Fibroblast of skin of left quadriceps (primary cell): ENCODE measurements around the gene MED27.
A peak's percentile ranks its signal among the peaks of the same experiment; 100 is the strongest.

ENCODE experiments used
- DNase-seq, 2 experiments: peaks; one replicate each; pipeline ENCODE4 v3.0.0-alpha.2; 2013; ENCODE audit warnings: low read depth in 2 of 2

MED27 gene

GRCh38 chr9:131880833-131881583 is 198.7 kb downstream of the MED27 start:
- DNase-seq: no peak

GRCh38 chr9:131879911-131880290 is 199.8 kb downstream of the MED27 start:
- no peak for DNase-seq

GRCh38 chr9:131879181-131879910 is 200.3 kb downstream of the MED27 start:
- DNase-seq: no peak

GRCh38 chr9:131876486-131876885 is 203.2 kb downstream of the MED27 start:
- DNase-seq: no peak

- DNase-seq: no peak
Measured at GRCh38 chr9:131875828-131876485, 203.7 kb downstream of the MED27 start.

- no peak for DNase-seq
Measured at GRCh38 chr9:131874916-131875670, 204.6 kb downstream of the MED27 start.

GRCh38 chr9:131874447-131874846 is 205.2 kb downstream of the MED27 start:
- no peak for DNase-seq

GRCh38 chr9:131873891-131874440 is 205.7 kb downstream of the MED27 start:
- no peak for DNase-seq

- no peak for DNase-seq
Measured at GRCh38 chr9:131873335-131873734, 206.3 kb downstream of the MED27 start.

GRCh38 chr9:131872702-131873101 is 207.0 kb downstream of the MED27 start:
- DNase-seq: no peak

- no peak for DNase-seq
Measured at GRCh38 chr9:131872006-131872405, 207.7 kb downstream of the MED27 start.

GRCh38 chr9:131870156-131870555 is 209.5 kb downstream of the MED27 start:
- no peak for DNase-seq

GRCh38 chr9:131869348-131869747 is 210.3 kb downstream of the MED27 start:
- DNase-seq: no peak

GRCh38 chr9:131868766-131869165 is 210.9 kb downstream of the MED27 start:
- peak in 1 of 2 experiments; percentile 2 for DNase-seq

GRCh38 chr9:131867611-131868192 is 212.0 kb downstream of the MED27 start:
- no peak for DNase-seq

- no peak for DNase-seq
Measured at GRCh38 chr9:131865446-131866195, 214.0 kb downstream of the MED27 start.

GRCh38 chr9:131864531-131864930 is 215.1 kb downstream of the MED27 start:
- DNase-seq: no peak

- no peak for DNase-seq
Measured at GRCh38 chr9:131863306-131863896, 216.3 kb downstream of the MED27 start.

GRCh38 chr9:131862261-131862660 is 217.4 kb downstream of the MED27 start:
- no peak for DNase-seq

- DNase-seq: no peak
Measured at GRCh38 chr9:131860430-131860829, 219.2 kb downstream of the MED27 start.
